Effector CD4-positive, alpha-beta T cell (primary cell): ENCODE results near the gene CLNK.

Experiments used
- DNase-seq: peaks from one replicate; pipeline ENCODE4 v3.0.0-alpha.2; 2020

CLNK gene

GRCh38 chr4:10438924-10439323 lies 245.6 kb downstream of the CLNK start:
- no peak for DNase-seq

DNA sequence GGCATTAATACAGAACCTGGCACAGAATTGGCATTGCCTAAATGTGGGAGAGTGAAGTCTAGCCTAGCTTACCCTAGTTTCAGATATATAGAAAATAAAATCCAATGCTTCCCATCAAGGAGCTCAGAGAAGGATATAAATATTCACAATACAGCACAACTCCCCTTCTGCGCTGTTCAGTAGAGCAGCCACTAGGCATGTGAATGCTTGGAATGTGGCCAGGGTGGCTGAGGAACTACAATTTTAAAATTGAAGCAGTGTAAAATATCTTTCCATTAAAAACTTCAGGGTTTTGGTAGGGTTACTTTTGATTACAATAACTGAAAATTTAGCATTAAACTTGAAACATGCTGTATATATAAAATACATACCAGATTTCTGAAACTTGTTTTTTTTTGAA lies 246.8 kb downstream of the CLNK start:
- DNase-seq = no peak
